Measurements from ENCODE around the gene DDX42. TPM values are rescaled to one million over a fixed set of nuclear protein-coding genes. Genes with fewer than 3 reads are reported as not detected.
"Not testable (repeated sequence)": the region's sequence is repeated elsewhere in the genome, so short reads cannot be mapped to it uniquely, and the experiment has no call there.

Gene DDX42
- polyA plus RNA-seq, 1 donor from 2014 or later = 115 TPM

- H3F3A ChIP-seq (ENCODE audit: insufficient read depth, low read length, poor library complexity, severe bottlenecking) = no peaks in the 10 kb centered on the region
- H3K4me2 ChIP-seq (ENCODE audit: low read length) = no peak overlapping the region
- H3K79me2 ChIP-seq (replicated peaks; ENCODE audit: insufficient read depth, low read length) = no peaks in the 10 kb centered on the region
- H3K36me3 ChIP-seq (ENCODE audit: insufficient read depth, low read length) = no peaks in the 10 kb centered on the region
- TF ChIP-seq SMC3 (conservative IDR thresholded peaks at IDR 0.05; ENCODE audit: poor library complexity) = no peak
- H3K27ac ChIP-seq (ENCODE audit: low read length) = no peak overlapping the region
- H4K20me1 ChIP-seq (ENCODE audit: insufficient read depth) = no peaks in the 10 kb centered on the region
- no peak overlapping the region for H3K4me3 ChIP-seq (ENCODE audit: low read length)
- no peaks in the 10 kb centered on the region for H3K27me3 ChIP-seq (ENCODE audit: insufficient read depth, low read depth, low read length)
- H3K9me3 ChIP-seq (ENCODE audit: low read length) = no peaks in the 10 kb centered on the region
- no peaks in the 10 kb centered on the region for H3K9me2 ChIP-seq (ENCODE audit: insufficient read depth, low read length)
- H2AFZ ChIP-seq (ENCODE audit: low read depth, low read length) = no peak overlapping the region
- H3K9ac ChIP-seq (ENCODE audit: low read length) = no peak overlapping the region
These were observed 81.2 kb downstream of the DDX42 start for GRCh38 chr17:63855185-63855584.

GRCh38 chr17:63856425-63856824 is 82.5 kb downstream of the DDX42 start:
- not testable (repeated sequence) for H2AFZ ChIP-seq (ENCODE audit: low read depth, low read length); H3K36me3 ChIP-seq (ENCODE audit: insufficient read depth, low read length); H3K9me2 ChIP-seq (ENCODE audit: insufficient read depth, low read length)

GRCh38 chr17:63859257-63859656 is 85.3 kb downstream of the DDX42 start:
- no peak overlapping the region for H2AFZ ChIP-seq (ENCODE audit: low read depth, low read length)
- H3K36me3 ChIP-seq (ENCODE audit: insufficient read depth, low read length) = no peaks in the 10 kb centered on the region
- no peaks in the 10 kb centered on the region for H3K27me3 ChIP-seq (ENCODE audit: insufficient read depth, low read depth, low read length)
- TF ChIP-seq TAF1 (IDR thresholded peaks at IDR 0.05; ENCODE audit: low read depth) = no peak
- H3K79me2 ChIP-seq (replicated peaks; ENCODE audit: insufficient read depth, low read length) = no peaks in the 10 kb centered on the region
- no peaks in the 10 kb centered on the region for H3K9me2 ChIP-seq (ENCODE audit: insufficient read depth, low read length)
- H3K4me3 ChIP-seq (ENCODE audit: low read length) = no peak overlapping the region
- H3F3A ChIP-seq (ENCODE audit: insufficient read depth, low read length, poor library complexity, severe bottlenecking) = no peaks in the 10 kb centered on the region
- no peaks in the 10 kb centered on the region for H3K9me3 ChIP-seq (ENCODE audit: low read length)
- H3K9ac ChIP-seq (ENCODE audit: low read length) = no peak overlapping the region
- H4K20me1 ChIP-seq (ENCODE audit: insufficient read depth) = no peaks in the 10 kb centered on the region
- H3K27ac ChIP-seq (ENCODE audit: low read length) = no peak overlapping the region
- H3K4me2 ChIP-seq (ENCODE audit: low read length) = no peak overlapping the region

More at GRCh38 chr17:63856425-63856824, 82.5 kb downstream of the DDX42 start:
- not testable (repeated sequence) for H3K9ac ChIP-seq (ENCODE audit: low read length); H3K27me3 ChIP-seq (ENCODE audit: insufficient read depth, low read depth, low read length); H3K27ac ChIP-seq (ENCODE audit: low read length); H3K4me2 ChIP-seq (ENCODE audit: low read length); H4K20me1 ChIP-seq (ENCODE audit: insufficient read depth); H3K4me3 ChIP-seq (ENCODE audit: low read length); H3K79me2 ChIP-seq (replicated peaks; ENCODE audit: insufficient read depth, low read length); H3F3A ChIP-seq (ENCODE audit: insufficient read depth, low read length, poor library complexity, severe bottlenecking); H3K9me3 ChIP-seq (ENCODE audit: low read length)

- not testable (repeated sequence) for H3K36me3 ChIP-seq (ENCODE audit: insufficient read depth, low read length); H3K4me2 ChIP-seq (ENCODE audit: low read length); H3K79me2 ChIP-seq (replicated peaks; ENCODE audit: insufficient read depth, low read length); H3K9ac ChIP-seq (ENCODE audit: low read length); H3K4me3 ChIP-seq (ENCODE audit: low read length); H4K20me1 ChIP-seq (ENCODE audit: insufficient read depth); H2AFZ ChIP-seq (ENCODE audit: low read depth, low read length); H3K9me2 ChIP-seq (ENCODE audit: insufficient read depth, low read length); H3F3A ChIP-seq (ENCODE audit: insufficient read depth, low read length, poor library complexity, severe bottlenecking); H3K27me3 ChIP-seq (ENCODE audit: insufficient read depth, low read depth, low read length); H3K9me3 ChIP-seq (ENCODE audit: low read length); H3K27ac ChIP-seq (ENCODE audit: low read length)
These were observed 92.7 kb downstream of the DDX42 start for GRCh38 chr17:63866625-63867024.

Other genes with a start within 250 kb of the DDX42 start
- gene DCAF7, start 223.7 kb upstream of the DDX42 start, polyA plus RNA-seq = 35.3 and 38.3 TPM in 2 replicates
- gene TACO1, start 173.3 kb upstream of the DDX42 start, polyA plus RNA-seq = 15.8 and 16.2 TPM in 2 replicates
- 16.6 and 24.5 TPM in 2 replicates for gene MAP3K3, start 151.8 kb upstream of the DDX42 start, polyA plus RNA-seq
- gene LIMD2, start 74.0 kb upstream of the DDX42 start, polyA plus RNA-seq = 116 and 132 TPM in 2 replicates
- gene STRADA, start 32.4 kb upstream of the DDX42 start, polyA plus RNA-seq = 15.6 and 18.4 TPM in 2 replicates
- gene CCDC47, start 573 bp upstream of the DDX42 start, polyA plus RNA-seq = 47.2 and 49.3 TPM in 2 replicates
- gene PSMC5, start 53.3 kb downstream of the DDX42 start, polyA plus RNA-seq = 63.1 and 69.5 TPM in 2 replicates
- 23.2 and 25.8 TPM in 2 replicates for gene FTSJ3, start 53.5 kb downstream of the DDX42 start, polyA plus RNA-seq
- 24.0 and 33.2 TPM in 2 replicates for gene SMARCD2, start 68.5 kb downstream of the DDX42 start, polyA plus RNA-seq
- gene CSH2, start 99.5 kb downstream of the DDX42 start, polyA plus RNA-seq = not detected in 2 replicates
- not detected in 2 replicates for gene GH2, start 107.8 kb downstream of the DDX42 start, polyA plus RNA-seq
- not detected in 2 replicates for gene CSH1, start 122.4 kb downstream of the DDX42 start, polyA plus RNA-seq
- gene CSHL1, start 137.1 kb downstream of the DDX42 start, polyA plus RNA-seq = not detected in 2 replicates
- gene GH1, start 144.7 kb downstream of the DDX42 start, polyA plus RNA-seq = not detected in 2 replicates
- not detected in 2 replicates for gene CD79B, start 158.2 kb downstream of the DDX42 start, polyA plus RNA-seq
- gene SCN4A, start 198.7 kb downstream of the DDX42 start, polyA plus RNA-seq = not detected in 2 replicates
- gene PRR29, start 224.2 kb downstream of the DDX42 start, polyA plus RNA-seq = 2.8 and 3.8 TPM in 2 replicates
- gene ICAM2, start 246.5 kb downstream of the DDX42 start, polyA plus RNA-seq = not detected in 2 replicates